Measurements from ENCODE around the gene MGAT4A. TPM values are rescaled to one million over a fixed set of nuclear protein-coding genes. Genes with fewer than 3 reads are reported as not detected.

MGAT4A gene
- total RNA-seq, 1 donor from 2014 or later, result 35.8 TPM

- Mint-ChIP-seq H3K4me1 (ENCODE audit: low read depth, unreplicated experiment) (no peaks in the 10 kb centered on the region), H3K4me3 (ENCODE audit: unreplicated experiment) (no peak overlapping the region), H3K36me3 (ENCODE audit: unreplicated experiment) (peaks cover 8% of the 10 kb centered on the region), H3K9me3 (ENCODE audit: unreplicated experiment) (no peaks in the 10 kb centered on the region), H3K27ac (ENCODE audit: unreplicated experiment) (no peak overlapping the region), H3K27me3 (ENCODE audit: unreplicated experiment) (no peaks in the 10 kb centered on the region)
- DNase-seq, result no peak
- no peak for TF ChIP-seq CTCF (IDR thresholded peaks at IDR 0.05; ENCODE audit: partially characterized antibody, unreplicated experiment)
These were observed 35.7 kb downstream of the MGAT4A start for GRCh38 chr2:98695255-98695654.

- Mint-ChIP-seq H3K9me3 (ENCODE audit: unreplicated experiment) (no peaks in the 10 kb centered on the region), H3K27ac (ENCODE audit: unreplicated experiment) (no peak overlapping the region), H3K4me1 (ENCODE audit: low read depth, unreplicated experiment) (no peaks in the 10 kb centered on the region), H3K36me3 (ENCODE audit: unreplicated experiment) (peaks cover 3% of the 10 kb centered on the region), H3K27me3 (ENCODE audit: unreplicated experiment) (no peaks in the 10 kb centered on the region), H3K4me3 (ENCODE audit: unreplicated experiment) (no peak overlapping the region)
- no peak for TF ChIP-seq CTCF (IDR thresholded peaks at IDR 0.05; ENCODE audit: partially characterized antibody, unreplicated experiment)
- no peak for DNase-seq
These were observed 37.5 kb downstream of the MGAT4A start for GRCh38 chr2:98693477-98693876.

- Mint-ChIP-seq H3K27ac (ENCODE audit: unreplicated experiment) (no peak overlapping the region), H3K4me1 (ENCODE audit: low read depth, unreplicated experiment) (no peaks in the 10 kb centered on the region), H3K9me3 (ENCODE audit: unreplicated experiment) (no peaks in the 10 kb centered on the region), H3K36me3 (ENCODE audit: unreplicated experiment) (no peaks in the 10 kb centered on the region), H3K27me3 (ENCODE audit: unreplicated experiment) (no peaks in the 10 kb centered on the region), H3K4me3 (ENCODE audit: unreplicated experiment) (no peak overlapping the region)
- no peak for DNase-seq
- no peak for TF ChIP-seq CTCF (IDR thresholded peaks at IDR 0.05; ENCODE audit: partially characterized antibody, unreplicated experiment)
These were observed 38.6 kb downstream of the MGAT4A start for GRCh38 chr2:98692090-98693054.

- Mint-ChIP-seq H3K27ac (ENCODE audit: unreplicated experiment) (no peak overlapping the region), H3K36me3 (ENCODE audit: unreplicated experiment) (no peaks in the 10 kb centered on the region), H3K4me3 (ENCODE audit: unreplicated experiment) (no peak overlapping the region), H3K4me1 (ENCODE audit: low read depth, unreplicated experiment) (no peaks in the 10 kb centered on the region), H3K9me3 (ENCODE audit: unreplicated experiment) (no peaks in the 10 kb centered on the region), H3K27me3 (ENCODE audit: unreplicated experiment) (no peaks in the 10 kb centered on the region)
- TF ChIP-seq CTCF (IDR thresholded peaks at IDR 0.05; ENCODE audit: partially characterized antibody, unreplicated experiment), result no peak
- DNase-seq, result no peak
These were observed 39.6 kb downstream of the MGAT4A start for GRCh38 chr2:98691303-98691702.

Measured in glutamatergic neuron (in vitro differentiated cells).